ENCODE measurements around the gene PDXP.

DNA sequence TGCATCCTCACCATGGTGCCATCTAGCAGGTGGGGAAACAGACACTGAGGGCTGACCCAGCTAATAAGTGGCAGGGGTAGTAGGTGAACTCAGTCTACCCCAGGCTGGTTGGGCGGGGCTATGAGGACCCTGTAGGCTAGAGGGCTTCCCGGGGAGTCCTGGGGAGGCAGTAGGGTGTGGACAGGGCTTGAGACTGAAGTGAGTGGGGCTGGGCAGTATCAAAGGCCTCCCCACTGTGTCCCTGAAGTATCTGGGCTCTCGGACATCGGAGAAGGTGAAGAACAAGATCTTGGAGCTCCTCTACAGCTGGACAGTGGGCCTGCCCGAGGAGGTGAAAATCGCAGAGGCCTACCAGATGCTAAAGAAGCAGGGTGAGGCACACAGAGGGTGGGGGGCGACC lies 38.5 kb upstream of the PDXP start:
- TF ChIP-seq ZNF274 (IDR thresholded peaks at IDR 0.05; ENCODE audit: low read length) (no peak), ZNF274 (tag by site-specific recombination; IDR thresholded peaks at IDR 0.05; ENCODE audit: borderline replicate concordance) (no peak), ZNF221 (tag by site-specific recombination; IDR thresholded peaks at IDR 0.05; ENCODE audit: borderline replicate concordance) (no peak), ZNF837 (tag by site-specific recombination; IDR thresholded peaks at IDR 0.05) (no peak), SP2 (tag by site-specific recombination; IDR thresholded peaks at IDR 0.05) (no peak), ZNF311 (tag by site-specific recombination; IDR thresholded peaks at IDR 0.05; ENCODE audit: borderline replicate concordance) (no peak), ZNF629 (tag by site-specific recombination; IDR thresholded peaks at IDR 0.05) (no peak)
- TF ChIP-seq, protein P1, sequence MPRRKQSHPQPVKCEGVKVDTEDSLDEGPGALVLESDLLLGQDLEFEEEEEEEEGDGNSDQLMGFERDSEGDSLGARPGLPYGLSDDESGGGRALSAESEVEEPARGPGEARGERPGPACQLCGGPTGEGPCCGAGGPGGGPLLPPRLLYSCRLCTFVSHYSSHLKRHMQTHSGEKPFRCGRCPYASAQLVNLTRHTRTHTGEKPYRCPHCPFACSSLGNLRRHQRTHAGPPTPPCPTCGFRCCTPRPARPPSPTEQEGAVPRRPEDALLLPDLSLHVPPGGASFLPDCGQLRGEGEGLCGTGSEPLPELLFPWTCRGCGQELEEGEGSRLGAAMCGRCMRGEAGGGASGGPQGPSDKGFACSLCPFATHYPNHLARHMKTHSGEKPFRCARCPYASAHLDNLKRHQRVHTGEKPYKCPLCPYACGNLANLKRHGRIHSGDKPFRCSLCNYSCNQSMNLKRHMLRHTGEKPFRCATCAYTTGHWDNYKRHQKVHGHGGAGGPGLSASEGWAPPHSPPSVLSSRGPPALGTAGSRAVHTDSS (tag by site-specific recombination; IDR thresholded peaks at IDR 0.05), result no peak
- TF ChIP-seq, protein P2, sequence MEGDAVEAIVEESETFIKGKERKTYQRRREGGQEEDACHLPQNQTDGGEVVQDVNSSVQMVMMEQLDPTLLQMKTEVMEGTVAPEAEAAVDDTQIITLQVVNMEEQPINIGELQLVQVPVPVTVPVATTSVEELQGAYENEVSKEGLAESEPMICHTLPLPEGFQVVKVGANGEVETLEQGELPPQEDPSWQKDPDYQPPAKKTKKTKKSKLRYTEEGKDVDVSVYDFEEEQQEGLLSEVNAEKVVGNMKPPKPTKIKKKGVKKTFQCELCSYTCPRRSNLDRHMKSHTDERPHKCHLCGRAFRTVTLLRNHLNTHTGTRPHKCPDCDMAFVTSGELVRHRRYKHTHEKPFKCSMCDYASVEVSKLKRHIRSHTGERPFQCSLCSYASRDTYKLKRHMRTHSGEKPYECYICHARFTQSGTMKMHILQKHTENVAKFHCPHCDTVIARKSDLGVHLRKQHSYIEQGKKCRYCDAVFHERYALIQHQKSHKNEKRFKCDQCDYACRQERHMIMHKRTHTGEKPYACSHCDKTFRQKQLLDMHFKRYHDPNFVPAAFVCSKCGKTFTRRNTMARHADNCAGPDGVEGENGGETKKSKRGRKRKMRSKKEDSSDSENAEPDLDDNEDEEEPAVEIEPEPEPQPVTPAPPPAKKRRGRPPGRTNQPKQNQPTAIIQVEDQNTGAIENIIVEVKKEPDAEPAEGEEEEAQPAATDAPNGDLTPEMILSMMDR (tag by site-specific recombination; IDR thresholded peaks at IDR 0.05), result no peak

Data from HEK293 (cell line).